GM19395 (cell line): ENCODE results near the gene SHISA6.
"Not testable (repeated sequence)": the region's sequence is repeated elsewhere in the genome, so short reads cannot be mapped to it uniquely, and the experiment has no call there.

Source experiments
- ATAC-seq: cut with Tn5 transposase; IDR thresholded peaks from one replicate; pipeline ENCODE4 v1.9.1; 2021; ENCODE audit warnings: mild to moderate bottlenecking, moderate library complexity; ENCODE audit not compliant: unreplicated experiment

Gene SHISA6

GRCh38 chr17:11301874-11302273 is 60.9 kb downstream of the SHISA6 start:
- not testable (repeated sequence) for ATAC-seq

- ATAC-seq, result no peak
Observed at GRCh38 chr17:11302401-11303186, 61.6 kb downstream of the SHISA6 start.

GRCh38 chr17:11303773-11304394 is 62.9 kb downstream of the SHISA6 start:
- no peak for ATAC-seq

- no peak for ATAC-seq
Observed at GRCh38 chr17:11304568-11304967, 63.6 kb downstream of the SHISA6 start.

- no peak for ATAC-seq
Observed at GRCh38 chr17:11305524-11305923, 64.5 kb downstream of the SHISA6 start.

GRCh38 chr17:11308531-11308930 is 67.5 kb downstream of the SHISA6 start:
- ATAC-seq, result no peak

- ATAC-seq, result no peak
Observed at GRCh38 chr17:11309033-11309432, 68.0 kb downstream of the SHISA6 start.

- no peak for ATAC-seq
Observed at GRCh38 chr17:11309850-11310249, 68.8 kb downstream of the SHISA6 start.

GRCh38 chr17:11316451-11316850 is 75.4 kb downstream of the SHISA6 start:
- ATAC-seq, result not testable (repeated sequence)

GRCh38 chr17:11318207-11318606 is 77.2 kb downstream of the SHISA6 start:
- ATAC-seq, result no peak

GRCh38 chr17:11319894-11320293 is 78.9 kb downstream of the SHISA6 start:
- no peak for ATAC-seq

GRCh38 chr17:11324021-11324420 is 83.0 kb downstream of the SHISA6 start:
- no peak for ATAC-seq

GRCh38 chr17:11324846-11325420 is 83.9 kb downstream of the SHISA6 start:
- no peak for ATAC-seq

- ATAC-seq, result no peak
Observed at GRCh38 chr17:11326492-11326891, 85.5 kb downstream of the SHISA6 start.

- no peak for ATAC-seq
Observed at GRCh38 chr17:11328770-11329169, 87.8 kb downstream of the SHISA6 start.

- no peak for ATAC-seq
Observed at GRCh38 chr17:11330006-11330405, 89.0 kb downstream of the SHISA6 start.

- ATAC-seq, result no peak
Observed at GRCh38 chr17:11330826-11331225, 89.8 kb downstream of the SHISA6 start.

- ATAC-seq, result no peak
Observed at GRCh38 chr17:11331547-11332513, 90.8 kb downstream of the SHISA6 start.

- ATAC-seq, result no peak
Observed at GRCh38 chr17:11332706-11333105, 91.7 kb downstream of the SHISA6 start.

- no peak for ATAC-seq
Observed at GRCh38 chr17:11334493-11334892, 93.5 kb downstream of the SHISA6 start.

- ATAC-seq, result no peak
Observed at GRCh38 chr17:11336290-11336689, 95.3 kb downstream of the SHISA6 start.
